Neural crest cell (in vitro differentiated cells): ENCODE data around the gene ELK4. TPM values are rescaled to one million over a fixed set of nuclear protein-coding genes. Genes with fewer than 3 reads are reported as not detected.

Source experiments
- DNase-seq: peaks from one replicate; pipeline ENCODE4 v3.0.0; 2021; ENCODE audit warnings: low read depth, mixed read lengths, low spot score
- H3K27ac Mint-ChIP-seq: one replicate; pipeline ENCODE4 v1.8.0; 2021; ENCODE audit warnings: mild to moderate bottlenecking, mixed read lengths; ENCODE audit not compliant: unreplicated experiment
- H3K27me3 Mint-ChIP-seq: 2 replicates; pipeline ENCODE4 v1.8.0; 2021; ENCODE audit warnings: low read depth, mild to moderate bottlenecking, mixed read lengths
- H3K36me3 Mint-ChIP-seq: 2 replicates; pipeline ENCODE4 v1.8.0; 2021; ENCODE audit warnings: low read depth, mild to moderate bottlenecking, mixed read lengths
- H3K4me1 Mint-ChIP-seq: 2 replicates; pipeline ENCODE4 v1.8.0; 2021; ENCODE audit warnings: mixed read lengths
- H3K4me3 Mint-ChIP-seq: one replicate; pipeline ENCODE4 v1.8.0; 2021; ENCODE audit warnings: mild to moderate bottlenecking, mixed read lengths
- H3K9me3 Mint-ChIP-seq: 2 replicates; pipeline ENCODE4 v1.8.0; 2021; ENCODE audit warnings: mixed read lengths
- CTCF ChIP-seq: fragments of 200-600 bp; sonication (generic); conservative IDR thresholded peaks from 2 replicates; pipeline ENCODE4 v1.5.0; 2021; ENCODE audit warnings: antibody characterized with exemption, mild to moderate bottlenecking
- total RNA-seq: library from RNA; stranded (reverse); gene quantifications from 2 replicates; pipeline ENCODE4 v1.2.1, GENCODE V29; 2021

The ELK4 gene
- total RNA-seq, 1 donor from 2014 or later: 30.1 TPM

GRCh38 chr1:205561501-205562203 is 70.2 kb downstream of the ELK4 start:
- Mint-ChIP-seq H3K9me3 (peaks cover 25% of the 10 kb centered on the region), H3K36me3 (no peaks in the 10 kb centered on the region), H3K27me3 (peaks cover 74% of the 10 kb centered on the region), H3K27ac (no peak overlapping the region), H3K4me1 (no peaks in the 10 kb centered on the region), H3K4me3 (no peak overlapping the region)
- TF ChIP-seq CTCF: no peak
- no peak for DNase-seq

Other genes with a start within 250 kb of the ELK4 start
- 10.2 and 10.7 TPM in 2 replicates for gene LEMD1, start 210.0 kb downstream of the ELK4 start, total RNA-seq
- gene BLACAT1, start 176.0 kb downstream of the ELK4 start, total RNA-seq: 3.8 and 3.9 TPM in 2 replicates
- gene CDK18, start 127.3 kb downstream of the ELK4 start, total RNA-seq: 26.4 and 30.8 TPM in 2 replicates
- 13.1 and 14.0 TPM in 2 replicates for gene SLC45A3, start 48.5 kb upstream of the ELK4 start, total RNA-seq
- 440 and 491 TPM in 2 replicates for gene NUCKS1, start 118.2 kb upstream of the ELK4 start, total RNA-seq
- 8.8 and 9.0 TPM in 2 replicates for gene RAB29, start 143.5 kb upstream of the ELK4 start, total RNA-seq
- 21.4 and 25.7 TPM in 2 replicates for gene SLC41A1, start 181.2 kb upstream of the ELK4 start, total RNA-seq
- not detected in 2 replicates for gene PM20D1, start 218.1 kb upstream of the ELK4 start, total RNA-seq